ENCODE measurements around the gene AMER2. TPM values are rescaled to one million over a fixed set of nuclear protein-coding genes. Genes with fewer than 3 reads are reported as not detected.

Gene AMER2
- total and polyA plus RNA-seq, 8 donors: 0.03 to 0.50 (median 0.13) TPM; not detected in 1

DNA sequence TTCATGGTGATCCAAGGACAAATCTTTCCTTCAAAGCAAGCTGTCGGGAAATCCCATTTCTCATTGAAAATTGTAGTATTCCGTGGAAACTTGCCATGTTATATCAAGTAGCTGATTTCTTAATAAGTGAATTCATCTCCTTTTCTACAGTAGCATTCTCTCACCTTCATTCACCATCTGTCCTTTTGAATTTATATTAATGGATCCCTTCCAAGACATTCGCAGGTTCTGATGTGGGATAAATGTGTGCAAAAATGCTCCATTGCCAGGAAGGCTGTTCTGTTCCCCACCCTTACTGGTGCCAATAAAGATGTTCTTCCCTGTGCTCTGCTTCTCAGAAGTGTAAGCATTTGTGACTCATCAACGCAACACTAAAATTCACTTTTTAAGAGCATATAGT, 36.2 kb downstream of the AMER2 start:
- intact Hi-C loops (cut with DNase I): no loop called here
- Histone ChIP-seq H3K4me1 (no peaks in the 10 kb centered on the region), H3K27me3 (peaks cover 0 to 51% of the 10 kb centered on the region in 2 donors), H3K36me3 (no peaks in the 10 kb centered on the region), H3K4me3 (no peak overlapping the region), H3K27ac (no peak overlapping the region), H3K9me3 (no peaks in the 10 kb centered on the region)
- DNase-seq (no peak), ATAC-seq (no peak)
- TF ChIP-seq, protein P1, sequence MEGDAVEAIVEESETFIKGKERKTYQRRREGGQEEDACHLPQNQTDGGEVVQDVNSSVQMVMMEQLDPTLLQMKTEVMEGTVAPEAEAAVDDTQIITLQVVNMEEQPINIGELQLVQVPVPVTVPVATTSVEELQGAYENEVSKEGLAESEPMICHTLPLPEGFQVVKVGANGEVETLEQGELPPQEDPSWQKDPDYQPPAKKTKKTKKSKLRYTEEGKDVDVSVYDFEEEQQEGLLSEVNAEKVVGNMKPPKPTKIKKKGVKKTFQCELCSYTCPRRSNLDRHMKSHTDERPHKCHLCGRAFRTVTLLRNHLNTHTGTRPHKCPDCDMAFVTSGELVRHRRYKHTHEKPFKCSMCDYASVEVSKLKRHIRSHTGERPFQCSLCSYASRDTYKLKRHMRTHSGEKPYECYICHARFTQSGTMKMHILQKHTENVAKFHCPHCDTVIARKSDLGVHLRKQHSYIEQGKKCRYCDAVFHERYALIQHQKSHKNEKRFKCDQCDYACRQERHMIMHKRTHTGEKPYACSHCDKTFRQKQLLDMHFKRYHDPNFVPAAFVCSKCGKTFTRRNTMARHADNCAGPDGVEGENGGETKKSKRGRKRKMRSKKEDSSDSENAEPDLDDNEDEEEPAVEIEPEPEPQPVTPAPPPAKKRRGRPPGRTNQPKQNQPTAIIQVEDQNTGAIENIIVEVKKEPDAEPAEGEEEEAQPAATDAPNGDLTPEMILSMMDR (IDR thresholded peaks at IDR 0.05): no peak

GRCh38 chr13:25132751-25133390, 39.2 kb downstream of the AMER2 start:
- no peak overlapping the region for H3K27ac ChIP-seq
- no peaks in the 10 kb centered on the region for H3K36me3 ChIP-seq
- H3K9me3 ChIP-seq: no peaks in the 10 kb centered on the region
- intact Hi-C loops (cut with DNase I): no loop called here
- TF ChIP-seq, protein P1 (IDR thresholded peaks at IDR 0.05): no peak
- peaks cover 0 to 43% of the 10 kb centered on the region in 2 donors for H3K27me3 ChIP-seq
- no peak for ATAC-seq
- no peaks in the 10 kb centered on the region for H3K4me1 ChIP-seq
- peak in 2 of 4 donors; percentile 48 to 58 for DNase-seq
- H3K4me3 ChIP-seq: no peak overlapping the region

DNA sequence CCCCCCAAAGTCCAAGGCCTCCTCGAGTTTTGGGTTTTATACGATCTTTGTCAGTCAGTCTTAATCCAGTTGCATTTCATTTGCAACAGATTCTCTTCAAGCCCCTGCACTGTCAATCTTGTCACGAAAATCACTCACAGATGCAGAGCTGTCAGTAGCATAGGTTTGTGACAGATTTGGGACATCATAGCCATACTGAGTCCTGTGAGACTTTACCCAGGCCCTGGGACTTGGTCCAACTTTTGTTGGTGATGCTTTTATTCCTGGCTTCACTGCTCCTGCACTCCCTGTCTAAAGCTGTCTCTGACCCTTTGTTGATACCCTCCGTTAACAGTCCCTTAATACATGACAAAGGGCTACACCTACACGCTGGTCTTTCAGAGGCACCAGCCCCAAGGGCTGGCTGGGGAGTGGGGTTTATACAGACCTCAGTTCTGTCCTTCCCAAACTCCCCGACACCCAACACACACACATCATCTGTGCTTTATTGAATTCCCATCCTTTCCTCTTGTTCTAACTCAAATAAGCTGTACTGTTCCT, 40.1 kb downstream of the AMER2 start:
- TF ChIP-seq, protein P1 (IDR thresholded peaks at IDR 0.05): no peak
- DNase-seq (no peak), ATAC-seq (no peak)
- intact Hi-C loops (cut with DNase I): no loop called here
- H3K27ac ChIP-seq: no peak overlapping the region
- no peak overlapping the region for H3K4me3 ChIP-seq
- H3K9me3 ChIP-seq: no peaks in the 10 kb centered on the region
- no peaks in the 10 kb centered on the region for H3K36me3 ChIP-seq
- no peaks in the 10 kb centered on the region for H3K4me1 ChIP-seq
- peaks cover 0 to 34% of the 10 kb centered on the region in 2 donors for H3K27me3 ChIP-seq

- H3K27ac ChIP-seq: no peak overlapping the region
- ATAC-seq (no peak), DNase-seq (no peak)
- H3K4me1 ChIP-seq: no peaks in the 10 kb centered on the region
- H3K4me3 ChIP-seq: no peak overlapping the region
- H3K36me3 ChIP-seq: no peaks in the 10 kb centered on the region
- H3K9me3 ChIP-seq: no peaks in the 10 kb centered on the region
- intact Hi-C loops (cut with DNase I): no loop called here
- TF ChIP-seq, protein P1 (IDR thresholded peaks at IDR 0.05): no peak
- peaks cover 0 to 23% of the 10 kb centered on the region in 2 donors for H3K27me3 ChIP-seq
These were observed 41.1 kb downstream of the AMER2 start for GRCh38 chr13:25130944-25131343.

DNA sequence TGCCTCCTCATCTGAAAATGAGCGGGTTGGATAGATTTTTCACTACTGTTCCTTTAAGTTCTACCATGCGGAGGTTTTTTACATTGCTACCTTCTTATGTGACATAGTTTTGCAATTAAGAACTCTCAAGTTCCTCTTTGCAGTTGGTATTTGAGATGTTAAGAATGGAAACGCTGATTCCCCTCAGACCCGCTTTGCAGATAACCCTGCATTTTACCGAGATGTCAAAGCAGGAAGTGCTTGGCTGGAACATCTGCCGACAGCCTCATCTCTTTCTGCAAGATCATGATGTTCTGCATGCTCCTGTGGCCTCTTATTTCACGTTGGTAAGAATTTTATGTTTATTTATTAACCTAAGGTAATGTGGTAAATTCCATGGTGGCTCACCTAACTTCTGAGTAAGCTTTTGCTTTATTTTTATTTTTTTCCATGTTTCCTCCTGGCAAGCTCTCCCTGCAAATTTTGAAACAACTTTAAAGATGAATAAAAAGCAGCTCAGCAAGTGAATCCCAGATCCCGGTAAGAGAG, 53.6 kb downstream of the AMER2 start:
- intact Hi-C loops (cut with DNase I): no loop called here

More for the DNA sequence above, 53.6 kb downstream of the AMER2 start:
- Histone ChIP-seq H3K9me3 (peaks cover 0 to 2% of the 10 kb centered on the region in 2 donors), H3K4me3 (no peak overlapping the region), H3K4me1 (no peaks in the 10 kb centered on the region), H3K36me3 (no peaks in the 10 kb centered on the region), H3K27me3 (peaks cover 0 to 15% of the 10 kb centered on the region in 2 donors), H3K27ac (no peak overlapping the region)
- TF ChIP-seq, protein P1 (IDR thresholded peaks at IDR 0.05): no peak
- no peak for ATAC-seq
- DNase-seq: no peak

Measured in left lung (tissue), 10 donors.